Mucosa of descending colon (tissue), 3 donors: Measurements from ENCODE around the gene EIF3F. TPM values are rescaled to one million over a fixed set of nuclear protein-coding genes. Genes with fewer than 3 reads are reported as not detected.

ENCODE experiments used
- ATAC-seq: fragments of 200-7000 bp; cut with Tn5 transposase; one replicate; pipeline ENCODE4 v1.9.1; 2020; ENCODE audit warnings: mild to moderate bottlenecking, moderate library complexity
- DNase-seq, 3 donors: peaks; one replicate each; pipeline ENCODE4 v3.0.0-alpha.2; 2020
- H3K36me3 ChIP-seq: fragments of 200-600 bp; one replicate; pipeline ENCODE4 v1.8.0; 2021; ENCODE audit warnings: low read depth, mild to moderate bottlenecking
- H3K4me1 ChIP-seq: fragments of 200-600 bp; one replicate; pipeline ENCODE4 v1.8.0; 2021; ENCODE audit warnings: low read depth, mild to moderate bottlenecking
- H3K4me3 ChIP-seq: fragments of 200-600 bp; one replicate; pipeline ENCODE4 v1.8.0; 2021; ENCODE audit warnings: mild to moderate bottlenecking
- H3K9me3 ChIP-seq: fragments of 200-600 bp; one replicate; pipeline ENCODE4 v1.8.0; 2021; ENCODE audit warnings: mild to moderate bottlenecking
- CTCF ChIP-seq: fragments of 200-600 bp; IDR thresholded peaks from one replicate; pipeline ENCODE4 v1.8.0; 2022; ENCODE audit warnings: antibody characterized with exemption, mild to moderate bottlenecking
- intact Hi-C, 2 donors: fragments of 100-400 bp; cut with DNase I in 1 of 2; cut with micrococcal nuclease in 1 of 2; formaldehyde crosslinking; loops; one replicate each; pipeline versions ENCODE4 v1.11.0 to v1.11.1; 2022; cut with DNase I, micrococcal nuclease
- total RNA-seq, 3 donors: library from RNA; stranded (reverse); fragmentation: NEBNext Ultra II Directional in 2 of 3; extraction: Animal tissue kit (Norgen Biotek cat#: 25700) in 2 of 3; gene quantifications; one replicate each; pipeline versions ENCODE4 v1.2.1 to v1.2.4, GENCODE V29; 2021 to 2023
- donor health status: DM: no; HTN: no; CAD: no; lungs with moderate emphysema.
- donor health status: DM: no; HTN: no; CAD: no.
- donor health status: DM: no; HTN: yes; CAD: no.

EIF3F gene
- total RNA-seq, 3 donors from 2014 or later: 207 to 228 (median 218) TPM

GRCh38 chr11:8011981-8012444 is 24.9 kb downstream of the EIF3F start:
- Histone ChIP-seq H3K36me3 (no peaks in the 10 kb centered on the region), H3K4me1 (no peaks in the 10 kb centered on the region), H3K4me3 (no peak overlapping the region), H3K9me3 (no peaks in the 10 kb centered on the region)
- TF ChIP-seq CTCF: no peak
- DNase-seq (no peak), ATAC-seq (no peak)
- intact Hi-C loops: no loop called here

- Histone ChIP-seq H3K4me1 (no peaks in the 10 kb centered on the region), H3K4me3 (no peak overlapping the region), H3K36me3 (no peaks in the 10 kb centered on the region), H3K9me3 (no peaks in the 10 kb centered on the region)
- intact Hi-C loops: no loop called here
- ATAC-seq: no peak
- TF ChIP-seq CTCF: no peak
- DNase-seq: no peak
Measured at GRCh38 chr11:8013833-8014232, 26.7 kb downstream of the EIF3F start.

- DNase-seq (no peak), ATAC-seq (no peak)
- Histone ChIP-seq H3K4me1 (no peaks in the 10 kb centered on the region), H3K4me3 (no peak overlapping the region), H3K9me3 (no peaks in the 10 kb centered on the region), H3K36me3 (no peaks in the 10 kb centered on the region)
- intact Hi-C loops: loop anchor here in 1 of 2 donors (5.0 kb wide), 1 partner anchor 77 kb away; no protein-coding TSS in a partner anchor
- TF ChIP-seq CTCF: no peak
Measured at GRCh38 chr11:8015753-8016239, 28.7 kb downstream of the EIF3F start.

GRCh38 chr11:8016440-8016839 is 29.3 kb downstream of the EIF3F start:
- H3K4me3 ChIP-seq: no peak overlapping the region
- H3K9me3 ChIP-seq: no peaks in the 10 kb centered on the region
- ATAC-seq: no peak
- no peak for TF ChIP-seq CTCF
- no peaks in the 10 kb centered on the region for H3K36me3 ChIP-seq
- no peak for DNase-seq
- intact Hi-C loops: loop anchor here in 1 of 2 donors (5.0 kb wide), 1 partner anchor 76 kb away; no protein-coding TSS in a partner anchor
- no peaks in the 10 kb centered on the region for H3K4me1 ChIP-seq

GRCh38 chr11:8017071-8017470 is 29.9 kb downstream of the EIF3F start:
- DNase-seq (no peak), ATAC-seq (no peak)
- no peak for TF ChIP-seq CTCF
- Histone ChIP-seq H3K4me1 (no peaks in the 10 kb centered on the region), H3K4me3 (no peak overlapping the region), H3K36me3 (no peaks in the 10 kb centered on the region), H3K9me3 (no peaks in the 10 kb centered on the region)
- intact Hi-C loops: loop anchor here in 1 of 2 donors (5.0 kb wide), 1 partner anchor 75 kb away; no protein-coding TSS in a partner anchor
